Stimulated activated CD4-positive, alpha-beta T cell treated with anti-CD3 and anti-CD28 coated beads, Interleukin-1b, Interleukin-23, amount 100 ng/mL, for 1 hour (primary cell): Measurements from ENCODE around the gene SLC12A1.

Experiments
- DNase-seq, 2 donors: peaks; one replicate each; pipeline ENCODE4 v3.0.0-alpha.2; 2020; ENCODE audit warnings: low read depth in 2 of 2

SLC12A1 gene

GRCh38 chr15:48242535-48242934 lies 36.4 kb downstream of the SLC12A1 start:
- no peak for DNase-seq

- no peak for DNase-seq
Measured at GRCh38 chr15:48244921-48245320, 38.8 kb downstream of the SLC12A1 start.

GRCh38 chr15:48248414-48248813 lies 42.3 kb downstream of the SLC12A1 start:
- no peak for DNase-seq

- DNase-seq: no peak
Measured at GRCh38 chr15:48250640-48251076, 44.6 kb downstream of the SLC12A1 start.

- no peak for DNase-seq
Measured at GRCh38 chr15:48253172-48253571, 47.1 kb downstream of the SLC12A1 start.

- no peak for DNase-seq
Measured at GRCh38 chr15:48265135-48265534, 59.0 kb downstream of the SLC12A1 start.

- DNase-seq: no peak
Measured at GRCh38 chr15:48266024-48266689, 60.1 kb downstream of the SLC12A1 start.

GRCh38 chr15:48267766-48268165 lies 61.7 kb downstream of the SLC12A1 start:
- no peak for DNase-seq

- no peak for DNase-seq
Measured at GRCh38 chr15:48273049-48273448, 66.9 kb downstream of the SLC12A1 start.

GRCh38 chr15:48278666-48279065 lies 72.6 kb downstream of the SLC12A1 start:
- no peak for DNase-seq

GRCh38 chr15:48279608-48280007 lies 73.5 kb downstream of the SLC12A1 start:
- DNase-seq: no peak

GRCh38 chr15:48281674-48282073 lies 75.6 kb downstream of the SLC12A1 start:
- no peak for DNase-seq

GRCh38 chr15:48282216-48282615 lies 76.1 kb downstream of the SLC12A1 start:
- DNase-seq: no peak

GRCh38 chr15:48283396-48284145 lies 77.5 kb downstream of the SLC12A1 start:
- no peak for DNase-seq

GRCh38 chr15:48285329-48286214 lies 79.5 kb downstream of the SLC12A1 start:
- no peak for DNase-seq

- no peak for DNase-seq
Measured at GRCh38 chr15:48289628-48290027, 83.5 kb downstream of the SLC12A1 start.

GRCh38 chr15:48292458-48292857 lies 86.4 kb downstream of the SLC12A1 start:
- no peak for DNase-seq

GRCh38 chr15:48297668-48298067 lies 91.6 kb downstream of the SLC12A1 start:
- DNase-seq: no peak

GRCh38 chr15:48298914-48299313 lies 92.8 kb downstream of the SLC12A1 start:
- DNase-seq: no peak

- DNase-seq: no peak
Measured at GRCh38 chr15:48300038-48300437, 93.9 kb downstream of the SLC12A1 start.

- DNase-seq: no peak
Measured at GRCh38 chr15:48304398-48304797, 98.3 kb downstream of the SLC12A1 start.

- DNase-seq: no peak
Measured at GRCh38 chr15:48306639-48307038, 100.5 kb downstream of the SLC12A1 start.
